Stomach (tissue), 9 donors: Measurements from ENCODE around the gene COQ8B. TPM values are rescaled to one million over a fixed set of nuclear protein-coding genes. Genes with fewer than 3 reads are reported as not detected.
A peak's percentile ranks its signal among the peaks of the same experiment; 100 is the strongest.

Experiments
- DNase-seq, 2 donors: peaks; one replicate each; pipeline versions ENCODE4 v3.0.0 to v3.0.0-alpha.2; 2013 to 2019
- H3K27ac ChIP-seq, 5 donors: fragments of 200-600 bp in 4 of 5; sonication (generic) in 4 of 5; one replicate each; pipeline ENCODE4 v1.5.1; 2013 to 2019; ENCODE audit warnings: mild to moderate bottlenecking in 1 of 5, moderate library complexity in 1 of 5
- H3K27me3 ChIP-seq, 3 donors: fragments of 200-600 bp; sonication (generic); one replicate each; pipeline ENCODE4 v1.5.1; 2017 to 2019; ENCODE audit warnings: mixed run types in 1 of 3
- H3K36me3 ChIP-seq, 4 donors: fragments of 200-600 bp; sonication (generic); 1 replicate in 3 of 4; 2 replicates in 1 of 4; pipeline ENCODE4 v1.5.1; 2016 to 2019
- H3K4me1 ChIP-seq, 4 donors: fragments of 200-600 bp; sonication (generic); one replicate each; pipeline ENCODE4 v1.5.1; 2016 to 2019
- H3K4me3 ChIP-seq, 4 donors: fragments of 200-600 bp; sonication (generic) in 3 of 4; one replicate each; pipeline ENCODE4 v1.5.1; 2016 to 2019; ENCODE audit warnings: mild to moderate bottlenecking in 1 of 4
- H3K9me3 ChIP-seq, 4 donors: fragments of 200-600 bp; sonication (generic); one replicate each; pipeline ENCODE4 v1.5.1; 2016 to 2019
- EP300 ChIP-seq: sonication (generic); formaldehyde crosslinking; IDR thresholded peaks from one replicate; pipeline ENCODE4 v1.6.1; 2017; ENCODE audit warnings: antibody characterized with exemption
- POLR2A ChIP-seq, 4 donors: fragments of 450-650 bp; IDR thresholded peaks; one replicate each; pipeline ENCODE4 v1.6.1; 2016; ENCODE audit warnings: antibody characterized with exemption in 4 of 4, control low read depth in 2 of 4, mild to moderate bottlenecking in 1 of 4, moderate library complexity in 1 of 4
- POLR2AphosphoS5 ChIP-seq, 3 donors: sonication (generic); formaldehyde crosslinking; IDR thresholded peaks; one replicate each; pipeline ENCODE4 v1.6.1; 2016; ENCODE audit warnings: antibody characterized with exemption in 3 of 3
- WGBS, 5 donors: extraction: QIAGEN DNeasy Blood & Tissue Kit in 3 of 5; methylation state at CpG; one replicate each; pipeline versions ENCODE4 v1.1.5 to v1.1.7; 2013 to 2018; 5-methylcytosine and 5-hydroxymethylcytosine counted together
- intact Hi-C: fragments of 100-400 bp; cut with DNase I; formaldehyde crosslinking; loops from one replicate; pipeline ENCODE4 v1.15.1; 2023; ENCODE audit warnings: low total_unique reads
- polyA plus RNA-seq, 3 donors: library from polyadenylated mRNA; stranded (reverse); fragments of 200-250 nt; gene quantifications; one replicate each; pipeline ENCODE4 v1.2.3, GENCODE V29; 2013
- small RNA-seq, 4 donors: library from RNA; depleted of rRNA; stranded (forward); fragments of <200 nt; gene quantifications; one replicate each; pipeline ENCODE3, GENCODE V24; 2016
- total RNA-seq, 5 donors: library from RNA; depleted of rRNA; stranded (reverse); fragments of >200 nt; gene quantifications; one replicate each; pipeline versions ENCODE4 v1.1.0 to v1.2.3, GENCODE V29; 2014 to 2016
- TF ChIP-seq, protein P1 (sequence below), 7 experiments: fragments of 450-650 bp in 4 of 7; fragments of 200-600 bp in 3 of 7; sonication (generic) in 3 of 7; IDR thresholded peaks; one replicate each; pipeline ENCODE4 v1.5.1; 2016 to 2019; ENCODE audit warnings: antibody characterized with exemption in 7 of 7, control low read depth in 2 of 7, mild to moderate bottlenecking in 1 of 7
- donor health status: healthy with polysubstance abuse.
- donor health status: Bipolar disorder and iron deficiency.
- donor health status: healthy.

Gene COQ8B
- total and polyA plus RNA-seq, 8 donors: 26.9 to 91.5 (median 41.9) TPM

DNA sequence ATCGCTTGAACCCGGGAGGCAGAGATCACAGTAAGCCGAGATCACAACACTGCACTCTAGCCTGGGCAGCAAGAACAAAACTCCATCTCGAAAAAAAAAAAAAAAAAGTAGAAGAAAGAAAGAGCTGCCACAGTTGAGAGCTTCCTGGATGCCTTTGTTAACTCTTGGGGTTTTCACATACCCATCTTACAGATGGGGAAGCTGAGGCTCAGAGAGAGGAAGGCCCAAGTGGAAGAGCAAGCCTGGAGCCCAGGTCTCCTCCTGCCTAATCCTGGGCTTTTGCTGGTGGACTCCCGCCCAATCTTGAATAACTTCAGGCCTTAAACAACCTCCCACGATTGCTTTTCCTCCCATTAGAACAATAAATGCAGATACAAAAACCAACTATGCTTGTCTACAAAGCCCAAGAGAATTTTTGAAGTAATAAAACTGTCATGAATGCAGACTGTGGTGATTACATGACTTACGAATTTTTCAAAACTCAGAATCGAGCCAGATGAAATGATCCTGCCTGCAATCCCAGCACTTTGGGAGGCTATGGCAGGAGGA, 73.9 kb downstream of the COQ8B start:
- DNase-seq: no peak
- H3K27me3 ChIP-seq: no peaks in the 10 kb centered on the region
- 77 to 84% (median 81%) methylated on average over 8 of the region's 8 CpGs for WGBS, 5 donors
- TF ChIP-seq EP300 (no peak), POLR2A (IDR thresholded peaks at IDR 0.05) (no peak), POLR2AphosphoS5 (IDR thresholded peaks at IDR 0.05) (no peak)
- TF ChIP-seq, protein P1, sequence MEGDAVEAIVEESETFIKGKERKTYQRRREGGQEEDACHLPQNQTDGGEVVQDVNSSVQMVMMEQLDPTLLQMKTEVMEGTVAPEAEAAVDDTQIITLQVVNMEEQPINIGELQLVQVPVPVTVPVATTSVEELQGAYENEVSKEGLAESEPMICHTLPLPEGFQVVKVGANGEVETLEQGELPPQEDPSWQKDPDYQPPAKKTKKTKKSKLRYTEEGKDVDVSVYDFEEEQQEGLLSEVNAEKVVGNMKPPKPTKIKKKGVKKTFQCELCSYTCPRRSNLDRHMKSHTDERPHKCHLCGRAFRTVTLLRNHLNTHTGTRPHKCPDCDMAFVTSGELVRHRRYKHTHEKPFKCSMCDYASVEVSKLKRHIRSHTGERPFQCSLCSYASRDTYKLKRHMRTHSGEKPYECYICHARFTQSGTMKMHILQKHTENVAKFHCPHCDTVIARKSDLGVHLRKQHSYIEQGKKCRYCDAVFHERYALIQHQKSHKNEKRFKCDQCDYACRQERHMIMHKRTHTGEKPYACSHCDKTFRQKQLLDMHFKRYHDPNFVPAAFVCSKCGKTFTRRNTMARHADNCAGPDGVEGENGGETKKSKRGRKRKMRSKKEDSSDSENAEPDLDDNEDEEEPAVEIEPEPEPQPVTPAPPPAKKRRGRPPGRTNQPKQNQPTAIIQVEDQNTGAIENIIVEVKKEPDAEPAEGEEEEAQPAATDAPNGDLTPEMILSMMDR (IDR thresholded peaks at IDR 0.05): no peak
- peak overlapping the region in 1 of 5 donors; percentile 72 for H3K27ac ChIP-seq
- no peaks in the 10 kb centered on the region for H3K9me3 ChIP-seq
- H3K4me1 ChIP-seq: peaks cover 13 to 38% (median 26%) of the 10 kb centered on the region in 4 donors
- H3K4me3 ChIP-seq: no peak overlapping the region
- intact Hi-C loops: no loop called here
- no peaks in the 10 kb centered on the region for H3K36me3 ChIP-seq

DNA sequence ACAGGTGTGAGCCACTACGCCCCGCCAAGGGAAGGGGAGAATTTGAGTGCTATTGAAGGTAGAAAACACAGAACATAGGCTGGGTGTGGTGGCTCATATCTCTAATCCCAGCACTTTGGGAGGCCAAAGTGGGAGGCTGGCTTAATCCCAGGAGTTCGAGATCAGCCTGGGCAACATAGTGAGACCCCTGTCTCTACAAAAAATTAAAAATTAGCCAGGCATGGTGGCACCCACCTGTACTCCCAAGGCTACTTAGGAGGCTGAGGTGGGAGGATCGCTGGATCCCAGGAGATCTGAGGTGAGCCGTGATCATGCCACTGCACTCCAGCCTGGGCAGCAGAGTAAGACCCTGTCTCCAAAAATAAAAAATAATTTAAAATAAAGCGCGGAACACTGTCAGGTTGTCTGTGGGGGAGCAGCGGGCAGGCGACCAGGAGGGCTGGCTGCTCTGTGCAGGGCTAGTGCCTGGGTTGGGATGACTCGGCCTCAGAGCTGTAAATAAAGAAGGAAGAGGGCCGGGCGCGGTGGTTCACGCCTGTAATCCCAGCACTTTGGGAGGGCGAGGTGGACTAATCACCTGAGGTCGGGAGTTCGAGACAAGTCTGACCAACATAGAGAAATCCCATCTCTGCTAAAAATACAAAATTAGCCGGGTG, 74.5 kb downstream of the COQ8B start:
- peaks cover 13 to 38% (median 26%) of the 10 kb centered on the region in 4 donors for H3K4me1 ChIP-seq
- no peaks in the 10 kb centered on the region for H3K9me3 ChIP-seq
- intact Hi-C loops: no loop called here
- no peak for DNase-seq
- no peaks in the 10 kb centered on the region for H3K36me3 ChIP-seq
- TF ChIP-seq POLR2A (IDR thresholded peaks at IDR 0.05) (no peak), EP300 (no peak), POLR2AphosphoS5 (IDR thresholded peaks at IDR 0.05) (no peak)
- WGBS, 5 donors: 87 to 94% (median 90%) methylated on average over 18 of the region's 18 CpGs
- no peaks in the 10 kb centered on the region for H3K27me3 ChIP-seq
- peak overlapping the region in 3 of 5 donors; percentile 43 to 72 (median 69) for H3K27ac ChIP-seq
- H3K4me3 ChIP-seq: no peak overlapping the region

Small RNA genes within 50 kb of the gene (small RNA-seq; reads per million reads assigned to genes)
- gene RNU6-195P: 0 reads per million in 4 donors

Other genes with a start within 250 kb of the COQ8B start
- 10 to 100 TPM in 1 of 5 donors, 1 to 10 TPM in 3, not detected in 1; 2.2 to 18.1 (median 2.6) TPM for gene SPTBN4, start 249.9 kb downstream of the COQ8B start, total RNA-seq
- 1 to 10 TPM; 1.4 to 2.2 (median 2.0) TPM for gene SPTBN4, start 249.9 kb downstream of the COQ8B start, polyA plus RNA-seq
- gene SHKBP1, start 140.0 kb downstream of the COQ8B start, total RNA-seq: 100 to 1,000 TPM in 1 of 5 donors, 10 to 100 TPM in 4; 15.8 to 102 (median 70.6) TPM
- gene SHKBP1, start 140.0 kb downstream of the COQ8B start, polyA plus RNA-seq: 10 to 100 TPM; 76.1 to 95.7 (median 79.9) TPM
- 1,000 to 10,000 TPM in 1 of 5 donors, 100 to 1,000 TPM in 3, 10 to 100 TPM in 1; 79.0 to 1,027 (median 190) TPM for gene LTBP4, start 115.5 kb downstream of the COQ8B start, total RNA-seq
- 100 to 1,000 TPM in 1 of 3 donors, 10 to 100 TPM in 2; 66.1 to 102 (median 98.6) TPM for gene LTBP4, start 115.5 kb downstream of the COQ8B start, polyA plus RNA-seq
- 100 to 1,000 TPM in 2 of 5 donors, 10 to 100 TPM in 3; 14.7 to 254 (median 31.6) TPM for gene NUMBL, start 26.2 kb downstream of the COQ8B start, total RNA-seq
- gene NUMBL, start 26.2 kb downstream of the COQ8B start, polyA plus RNA-seq: 10 to 100 TPM; 10.1 to 12.9 (median 11.6) TPM
- gene ITPKC, start 226 bp upstream of the COQ8B start, total RNA-seq: 10 to 100 TPM; 17.8 to 84.0 (median 31.4) TPM
- 10 to 100 TPM; 19.7 to 32.2 (median 20.5) TPM for gene ITPKC, start 226 bp upstream of the COQ8B start, polyA plus RNA-seq
- gene ACTMAP, start 33.6 kb upstream of the COQ8B start, total RNA-seq: 10 to 100 TPM in 2 of 5 donors, 1 to 10 TPM in 2, under 1 TPM in 1; 0.73 to 24.6 (median 8.2) TPM
- 1 to 10 TPM; 5.5 to 9.7 (median 8.2) TPM for gene ACTMAP, start 33.6 kb upstream of the COQ8B start, polyA plus RNA-seq
- 100 to 1,000 TPM in 2 of 5 donors, 10 to 100 TPM in 2, 1 to 10 TPM in 1; 4.9 to 258 (median 46.0) TPM for gene SNRPA, start 34.3 kb upstream of the COQ8B start, total RNA-seq
- 10 to 100 TPM; 33.1 to 74.6 (median 71.6) TPM for gene SNRPA, start 34.3 kb upstream of the COQ8B start, polyA plus RNA-seq
- 1 to 10 TPM in 2 of 5 donors, not detected in 3; 2.9 to 8.1 TPM for gene MIA, start 58.6 kb upstream of the COQ8B start, total RNA-seq
- 10 to 100 TPM in 1 of 3 donors, 1 to 10 TPM in 1, not detected in 1; 2.8 to 10.1 TPM for gene MIA, start 58.6 kb upstream of the COQ8B start, polyA plus RNA-seq
- gene RAB4B, start 61.4 kb upstream of the COQ8B start, total RNA-seq: 10 to 100 TPM in 4 of 5 donors, not detected in 1; 10.3 to 47.8 (median 28.9) TPM
- 10 to 100 TPM; 31.6 to 53.7 (median 39.2) TPM for gene RAB4B, start 61.4 kb upstream of the COQ8B start, polyA plus RNA-seq
- 100 to 1,000 TPM in 1 of 5 donors, 10 to 100 TPM in 4; 30.0 to 115 (median 71.2) TPM for gene EGLN2, start 82.3 kb upstream of the COQ8B start, total RNA-seq
- gene EGLN2, start 82.3 kb upstream of the COQ8B start, polyA plus RNA-seq: 10 to 100 TPM; 69.8 to 73.9 (median 71.7) TPM
- not detected for gene CYP2A6, start 133.6 kb upstream of the COQ8B start, total RNA-seq
- gene CYP2A6, start 133.6 kb upstream of the COQ8B start, polyA plus RNA-seq: not detected
- not detected for gene CYP2A7, start 165.3 kb upstream of the COQ8B start, total RNA-seq
- not detected for gene CYP2A7, start 165.3 kb upstream of the COQ8B start, polyA plus RNA-seq